ENCODE data around the gene AGAP1. TPM values are rescaled to one million over a fixed set of nuclear protein-coding genes. Genes with fewer than 3 reads are reported as not detected.

Gene AGAP1
- total RNA-seq, 1 donor from 2014 or later, result 43.8 TPM

- Mint-ChIP-seq H3K36me3 (ENCODE audit: unreplicated experiment) (peaks cover 10% of the 10 kb centered on the region), H3K9me3 (ENCODE audit: unreplicated experiment) (no peaks in the 10 kb centered on the region), H3K27me3 (ENCODE audit: unreplicated experiment) (no peaks in the 10 kb centered on the region), H3K4me1 (ENCODE audit: unreplicated experiment) (no peaks in the 10 kb centered on the region), H3K27ac (ENCODE audit: unreplicated experiment) (no peak overlapping the region), H3K4me3 (ENCODE audit: unreplicated experiment) (no peak overlapping the region)
- no peak for DNase-seq (ENCODE audit: extremely low spot score, unreplicated experiment)
- no peak for TF ChIP-seq CTCF (IDR thresholded peaks at IDR 0.05)
Observed at GRCh38 chr2:235722869-235723268, 229.0 kb downstream of the AGAP1 start.

DNA sequence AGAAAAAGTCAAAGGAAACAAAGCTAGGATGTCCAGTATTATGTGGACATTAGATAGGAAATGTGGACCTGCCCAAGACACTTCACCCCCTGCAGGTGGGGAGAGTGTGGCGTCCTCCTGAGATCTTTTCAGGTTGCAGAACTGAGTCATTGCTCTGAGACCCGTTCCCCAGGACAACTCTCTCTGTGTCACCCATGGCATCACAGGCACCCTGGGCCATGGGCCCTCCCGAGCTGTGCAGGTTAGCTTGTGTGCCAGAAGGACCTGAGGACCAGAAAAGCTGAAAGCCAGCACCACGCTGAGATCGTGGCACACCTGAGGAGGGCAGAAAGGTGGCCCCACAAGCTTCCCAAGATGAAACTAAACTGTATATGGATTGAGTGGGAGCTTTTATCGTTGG, 229.5 kb downstream of the AGAP1 start:
- H3K27ac Mint-ChIP-seq (ENCODE audit: unreplicated experiment), result no peak overlapping the region
- DNase-seq (ENCODE audit: extremely low spot score, unreplicated experiment), result no peak
- H3K4me1 Mint-ChIP-seq (ENCODE audit: unreplicated experiment), result no peaks in the 10 kb centered on the region
- peaks cover 10% of the 10 kb centered on the region for H3K36me3 Mint-ChIP-seq (ENCODE audit: unreplicated experiment)
- H3K27me3 Mint-ChIP-seq (ENCODE audit: unreplicated experiment), result no peaks in the 10 kb centered on the region
- H3K9me3 Mint-ChIP-seq (ENCODE audit: unreplicated experiment), result no peaks in the 10 kb centered on the region
- no peak overlapping the region for H3K4me3 Mint-ChIP-seq (ENCODE audit: unreplicated experiment)
- no peak for TF ChIP-seq CTCF (IDR thresholded peaks at IDR 0.05)

GRCh38 chr2:235723811-235724465, 230.1 kb downstream of the AGAP1 start:
- no peak overlapping the region for H3K27ac Mint-ChIP-seq (ENCODE audit: unreplicated experiment)
- no peaks in the 10 kb centered on the region for H3K9me3 Mint-ChIP-seq (ENCODE audit: unreplicated experiment)
- H3K4me1 Mint-ChIP-seq (ENCODE audit: unreplicated experiment), result no peaks in the 10 kb centered on the region
- no peak for TF ChIP-seq CTCF (IDR thresholded peaks at IDR 0.05)
- no peak overlapping the region for H3K4me3 Mint-ChIP-seq (ENCODE audit: unreplicated experiment)
- DNase-seq (ENCODE audit: extremely low spot score, unreplicated experiment), result no peak
- peaks cover 9% of the 10 kb centered on the region for H3K36me3 Mint-ChIP-seq (ENCODE audit: unreplicated experiment)
- H3K27me3 Mint-ChIP-seq (ENCODE audit: unreplicated experiment), result no peaks in the 10 kb centered on the region

GRCh38 chr2:235725016-235725489, 231.2 kb downstream of the AGAP1 start:
- no peaks in the 10 kb centered on the region for H3K27me3 Mint-ChIP-seq (ENCODE audit: unreplicated experiment)
- no peaks in the 10 kb centered on the region for H3K4me1 Mint-ChIP-seq (ENCODE audit: unreplicated experiment)
- peaks cover 9% of the 10 kb centered on the region for H3K36me3 Mint-ChIP-seq (ENCODE audit: unreplicated experiment)
- no peaks in the 10 kb centered on the region for H3K9me3 Mint-ChIP-seq (ENCODE audit: unreplicated experiment)
- DNase-seq (ENCODE audit: extremely low spot score, unreplicated experiment), result no peak
- TF ChIP-seq CTCF (IDR thresholded peaks at IDR 0.05), result no peak
- H3K27ac Mint-ChIP-seq (ENCODE audit: unreplicated experiment), result no peak overlapping the region
- H3K4me3 Mint-ChIP-seq (ENCODE audit: unreplicated experiment), result no peak overlapping the region

- Mint-ChIP-seq H3K36me3 (ENCODE audit: unreplicated experiment) (peaks cover 9% of the 10 kb centered on the region), H3K27ac (ENCODE audit: unreplicated experiment) (no peak overlapping the region), H3K9me3 (ENCODE audit: unreplicated experiment) (no peaks in the 10 kb centered on the region), H3K27me3 (ENCODE audit: unreplicated experiment) (no peaks in the 10 kb centered on the region), H3K4me1 (ENCODE audit: unreplicated experiment) (no peaks in the 10 kb centered on the region), H3K4me3 (ENCODE audit: unreplicated experiment) (no peak overlapping the region)
- DNase-seq (ENCODE audit: extremely low spot score, unreplicated experiment), result no peak
- no peak for TF ChIP-seq CTCF (IDR thresholded peaks at IDR 0.05)
Observed at GRCh38 chr2:235725841-235726240, 232.0 kb downstream of the AGAP1 start.

Measured in osteocyte (in vitro differentiated cells).